Psoas muscle (tissue), 8 donors: Measurements from ENCODE around the gene SSC5D. TPM values are rescaled to one million over a fixed set of nuclear protein-coding genes. Genes with fewer than 3 reads are reported as not detected.

Experiments used
- ATAC-seq, 4 donors: fragments of 200-7000 bp; cut with Tn5 transposase; one replicate each; pipeline ENCODE4 v1.9.1; 2020; ENCODE audit warnings: moderate library complexity in 3 of 4, mild to moderate bottlenecking in 2 of 4
- DNase-seq, 2 donors: peaks; one replicate each; pipeline ENCODE4 v3.0.0-alpha.2; 2020
- H3K27ac ChIP-seq: fragments of 200-600 bp; one replicate; pipeline ENCODE4 v1.8.0; 2022
- H3K27me3 ChIP-seq, 3 donors: fragments of 200-600 bp in 1 of 3; one replicate each; pipeline versions ENCODE4 v1.6.1 to v1.8.0; 2013 to 2022; ENCODE audit warnings: low read length in 2 of 3, mild to moderate bottlenecking in 2 of 3, moderate library complexity in 1 of 3; ENCODE audit not compliant: insufficient read depth in 3 of 3
- H3K36me3 ChIP-seq, 2 donors: fragments of 200-600 bp in 1 of 2; one replicate each; pipeline versions ENCODE4 v1.6.1 to v1.8.0; 2013 to 2022; ENCODE audit warnings: low read depth in 1 of 2, mild to moderate bottlenecking in 1 of 2, moderate library complexity in 1 of 2; ENCODE audit not compliant: insufficient read depth in 1 of 2
- H3K4me1 ChIP-seq: fragments of 200-600 bp; one replicate; pipeline ENCODE4 v1.8.0; 2022
- H3K4me3 ChIP-seq: fragments of 200-600 bp; one replicate; pipeline ENCODE4 v1.8.0; 2022; ENCODE audit warnings: mild to moderate bottlenecking
- H3K9me3 ChIP-seq: fragments of 200-600 bp; one replicate; pipeline ENCODE4 v1.8.0; 2022
- CTCF ChIP-seq: fragments of 200-600 bp; IDR thresholded peaks from one replicate; pipeline ENCODE4 v1.8.0; 2022; ENCODE audit warnings: antibody characterized with exemption
- WGBS, 3 donors: extraction: QIAGEN DNeasy Blood & Tissue Kit; methylation state at CpG; one replicate each; pipeline versions ENCODE4 v1.1.6 to v1.1.7; 2013; 5-methylcytosine and 5-hydroxymethylcytosine counted together
- intact Hi-C, 2 donors: fragments of 100-400 bp; cut with DNase I; formaldehyde crosslinking; loops; one replicate each; pipeline versions ENCODE4 v1.11.0 to v1.14.2; 2022
- polyA plus RNA-seq, 3 donors: library from polyadenylated mRNA; stranded (reverse); fragments of 200-250 nt; gene quantifications; one replicate each; pipeline ENCODE4 v1.2.3, GENCODE V29; 2013
- total RNA-seq, 4 donors: library from RNA; stranded (reverse); fragmentation: NEBNext Ultra II Directional in 2 of 4; extraction: Animal tissue kit (Norgen Biotek cat#: 25700) in 2 of 4; gene quantifications; one replicate each; pipeline versions ENCODE4 v1.2.1 to v1.2.4, GENCODE V29; 2021 to 2023
- donor health status: healthy with polysubstance abuse.
- donor health status: DM: no; HTN: no; CAD: no; lungs with moderate emphysema.
- donor health status: Bipolar disorder and iron deficiency.
- donor health status: healthy.
- donor health status: DM: yes; HTN: yes; CAD: no.
- donor health status: DM: no; HTN: no; CAD: no.
- donor health status: DM: no; HTN: no; CAD: no.
- donor health status: DM: yes; HTN: yes; CAD: no.

The SSC5D gene
- total and polyA plus RNA-seq, 7 donors = 0.11 to 4.6 (median 1.2) TPM

- peaks cover 0 to 18% of the 10 kb centered on the region in 2 donors for H3K36me3 ChIP-seq
- H3K9me3 ChIP-seq = no peaks in the 10 kb centered on the region
- 79 to 87% (median 79%) methylated on average over 17 of the region's 17 CpGs for WGBS, 3 donors
- DNase-seq = no peak
- H3K4me1 ChIP-seq = peaks cover 20% of the 10 kb centered on the region
- no peak for TF ChIP-seq CTCF
- H3K27ac ChIP-seq = no peak overlapping the region
- intact Hi-C loops = no loop called here
- no peak overlapping the region for H3K4me3 ChIP-seq
- H3K27me3 ChIP-seq = no peaks in the 10 kb centered on the region
- ATAC-seq = no peak
These were observed 9.2 kb upstream of the SSC5D start for GRCh38 chr19:55479045-55479444.

- DNase-seq = no peak
- H3K27me3 ChIP-seq = no peaks in the 10 kb centered on the region
- H3K36me3 ChIP-seq = peaks cover 0 to 18% of the 10 kb centered on the region in 2 donors
- ATAC-seq = no peak
- intact Hi-C loops = no loop called here
- H3K4me3 ChIP-seq = no peak overlapping the region
- WGBS, 3 donors = 68 to 82% (median 79%) methylated on average over 14 to 15 of the region's 15 CpGs
- no peaks in the 10 kb centered on the region for H3K9me3 ChIP-seq
- TF ChIP-seq CTCF = no peak
- H3K27ac ChIP-seq = no peak overlapping the region
- peaks cover 26% of the 10 kb centered on the region for H3K4me1 ChIP-seq
These were observed 8.6 kb upstream of the SSC5D start for GRCh38 chr19:55479451-55480230.

- Histone ChIP-seq H3K27me3 (peaks cover 0 to 2% (median 0%) of the 10 kb centered on the region in 3 donors), H3K4me1 (peaks cover 21% of the 10 kb centered on the region), H3K4me3 (no peak overlapping the region), H3K36me3 (peaks cover 0 to 18% of the 10 kb centered on the region in 2 donors), H3K9me3 (no peaks in the 10 kb centered on the region), H3K27ac (no peak overlapping the region)
- TF ChIP-seq CTCF = no peak
- no peak for DNase-seq
- intact Hi-C loops = no loop called here
- no peak for ATAC-seq
- 94% methylated on average over 47 to 52 of the region's 52 CpGs for WGBS, 3 donors
These were observed 7.0 kb upstream of the SSC5D start for GRCh38 chr19:55481148-55481793.

GRCh38 chr19:55481794-55482155 is 6.5 kb upstream of the SSC5D start:
- H3K27ac ChIP-seq = no peak overlapping the region
- DNase-seq (no peak), ATAC-seq (no peak)
- H3K4me1 ChIP-seq = peaks cover 21% of the 10 kb centered on the region
- intact Hi-C loops = no loop called here
- WGBS, 3 donors = 70 to 78% (median 75%) methylated on average over 23 to 40 of the region's 40 CpGs
- peaks cover 0 to 18% of the 10 kb centered on the region in 2 donors for H3K36me3 ChIP-seq
- no peaks in the 10 kb centered on the region for H3K9me3 ChIP-seq
- H3K4me3 ChIP-seq = no peak overlapping the region
- peaks cover 0 to 6% (median 0%) of the 10 kb centered on the region in 3 donors for H3K27me3 ChIP-seq
- TF ChIP-seq CTCF = no peak
